Stimulated activated CD8-positive, alpha-beta memory T cell treated with anti-CD3 and anti-CD28 coated beads, Interleukin-12 subunit alpha, Interleukin-12 subunit beta, amount 100 ng/mL, for 24 hours (primary cell): ENCODE results near the gene MZT1.
"Not testable (repeated sequence)": the region's sequence is repeated elsewhere in the genome, so short reads cannot be mapped to it uniquely, and the experiment has no call there.

Experiments used
- DNase-seq: peaks from one replicate; pipeline ENCODE4 v3.0.0-alpha.2; 2020; ENCODE audit errors: extremely low read depth

Gene MZT1, protein sequence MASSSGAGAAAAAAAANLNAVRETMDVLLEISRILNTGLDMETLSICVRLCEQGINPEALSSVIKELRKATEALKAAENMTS

DNA sequence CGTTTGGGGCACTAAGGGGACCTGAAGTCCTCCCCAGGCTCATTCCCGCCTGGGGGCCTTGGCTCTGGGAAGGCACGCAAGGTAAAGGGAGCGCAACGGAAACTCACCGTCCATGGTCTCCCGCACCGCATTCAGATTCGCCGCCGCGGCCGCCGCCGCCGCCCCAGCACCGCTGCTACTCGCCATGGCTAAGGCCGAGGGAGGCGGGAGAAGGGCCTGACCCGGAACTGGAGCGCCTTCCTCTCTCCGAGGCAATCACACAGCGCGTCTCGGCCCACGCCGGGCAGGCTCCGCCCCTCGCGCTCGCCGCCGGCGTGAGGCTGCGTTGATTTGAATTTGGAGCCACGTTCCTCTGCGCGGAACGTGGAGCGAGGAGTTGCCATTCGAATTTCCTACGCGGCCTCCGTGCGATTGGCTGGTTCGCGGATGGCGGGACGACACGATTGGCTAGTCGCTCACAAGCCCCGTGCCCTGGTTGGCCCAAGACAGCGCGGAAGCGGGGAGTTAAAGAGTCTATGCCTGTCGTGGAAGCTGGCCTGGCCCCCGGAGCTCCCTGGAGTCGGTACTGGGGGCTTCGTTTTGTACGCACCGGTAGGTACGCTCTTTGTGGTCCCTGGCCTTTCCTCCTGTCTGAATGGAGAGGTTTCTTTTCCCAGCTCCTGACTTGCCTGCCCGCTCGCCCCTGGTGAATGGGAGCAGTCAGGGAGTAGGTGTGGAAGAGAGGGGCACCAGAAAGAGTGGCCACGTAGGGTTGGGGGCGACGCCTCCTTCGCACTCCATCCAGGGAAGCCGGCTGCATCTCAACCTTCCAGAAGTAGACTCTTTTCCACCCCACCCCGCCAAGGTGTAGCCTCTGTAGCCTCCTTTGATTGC lies at the start of gene MZT1, which contains the start of gene BORA:
Gene MZT1, minus strand, starts transcription at position 213 of the 873 bp plus-strand sequence. Its CDS starts 27 bp downstream, at position 186.
Gene BORA, plus strand, starts transcription at position 507 of the 873 bp plus-strand sequence. CDS start 1,018 bp downstream, outside the sequence.
- DNase-seq: peak; percentile 78

DNA sequence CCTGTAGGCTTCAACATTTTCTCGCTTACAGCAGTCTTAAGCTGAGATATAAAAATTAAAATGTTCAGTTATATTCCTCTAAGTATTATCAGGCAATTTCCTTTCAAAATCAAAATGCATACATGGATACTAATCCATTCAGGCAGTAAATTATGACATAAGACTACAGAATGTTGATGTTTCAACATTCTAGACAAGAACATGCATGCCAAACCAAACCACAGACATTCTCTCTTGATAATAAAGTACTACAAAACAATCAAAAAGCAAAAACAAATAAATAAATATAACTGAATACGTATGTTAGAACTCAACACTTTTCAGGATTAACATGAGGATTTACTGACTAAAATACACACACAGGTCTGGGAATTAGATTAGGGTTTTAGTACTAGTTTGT lies 46.6 kb upstream of the MZT1 start:
- DNase-seq: no peak

DNA sequence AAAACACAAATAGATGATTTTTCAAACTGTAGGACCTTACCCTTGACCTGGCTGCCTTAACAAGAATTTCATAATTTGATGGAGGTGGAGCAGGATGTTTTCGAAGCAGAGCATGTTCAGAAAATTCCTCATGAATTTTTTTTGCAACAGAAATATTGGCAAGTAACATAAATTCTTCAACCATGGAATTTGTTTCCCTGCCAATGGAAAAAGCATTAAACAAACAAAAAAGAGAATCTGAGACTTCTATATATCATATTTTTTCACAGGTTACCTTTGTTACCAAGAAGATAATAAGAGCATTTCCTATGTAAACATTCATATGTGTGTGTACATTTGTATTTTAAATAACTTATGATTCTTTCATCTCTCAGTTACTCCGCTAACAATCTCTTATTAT lies 36.0 kb upstream of the MZT1 start:
- DNase-seq: no peak

DNA sequence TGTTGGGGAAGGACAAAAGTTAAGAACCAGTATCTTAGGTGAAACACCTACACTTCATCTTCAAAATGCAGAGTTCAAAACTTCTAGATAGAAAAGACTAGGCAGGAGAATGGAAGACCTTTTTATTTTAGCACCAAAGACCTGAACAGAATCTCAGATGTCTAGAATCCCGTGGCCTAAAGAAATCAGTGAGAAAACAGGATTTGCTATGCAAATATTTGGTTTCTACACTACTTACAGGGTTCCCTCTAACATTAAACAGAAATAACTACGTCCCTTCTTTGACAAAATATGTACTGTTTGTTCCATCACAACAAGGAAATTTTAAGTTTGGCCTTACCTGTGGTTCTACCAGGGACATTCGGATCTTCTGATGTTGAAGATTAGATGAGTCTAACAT lies 32.8 kb upstream of the MZT1 start:
- DNase-seq: no peak

DNA sequence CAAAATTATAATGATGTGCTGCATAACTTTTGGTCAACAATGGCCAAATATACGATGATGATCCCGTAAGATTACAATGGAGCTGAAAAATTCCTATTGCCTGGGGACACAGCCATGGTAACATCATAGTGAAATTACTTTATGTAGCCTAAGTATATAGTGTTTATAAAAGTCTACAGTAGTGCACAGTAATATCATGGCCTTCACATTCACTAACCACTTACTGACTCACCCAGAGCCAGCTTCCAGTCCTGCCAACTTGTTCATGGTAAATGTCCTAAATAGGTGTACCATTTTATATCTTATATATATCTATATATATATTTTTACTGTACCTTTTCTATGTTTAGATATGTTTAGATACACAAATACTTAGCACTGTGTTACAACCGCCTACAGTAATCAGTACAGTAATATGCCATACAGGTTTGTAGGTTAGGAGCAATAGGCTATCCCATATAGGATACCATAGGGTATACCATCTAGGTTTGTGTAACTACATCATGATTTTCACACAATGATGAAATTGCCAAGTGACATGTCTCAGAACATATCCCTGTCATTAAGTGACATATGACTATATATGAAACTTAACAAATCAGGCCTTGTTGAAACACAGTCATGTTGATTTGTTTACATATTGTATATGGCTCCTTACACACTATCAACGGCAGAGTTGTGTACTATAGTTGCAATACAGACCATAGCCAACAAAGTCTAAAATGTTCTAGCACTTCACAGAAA lies 30.5 kb upstream of the MZT1 start:
- DNase-seq: no peak

DNA sequence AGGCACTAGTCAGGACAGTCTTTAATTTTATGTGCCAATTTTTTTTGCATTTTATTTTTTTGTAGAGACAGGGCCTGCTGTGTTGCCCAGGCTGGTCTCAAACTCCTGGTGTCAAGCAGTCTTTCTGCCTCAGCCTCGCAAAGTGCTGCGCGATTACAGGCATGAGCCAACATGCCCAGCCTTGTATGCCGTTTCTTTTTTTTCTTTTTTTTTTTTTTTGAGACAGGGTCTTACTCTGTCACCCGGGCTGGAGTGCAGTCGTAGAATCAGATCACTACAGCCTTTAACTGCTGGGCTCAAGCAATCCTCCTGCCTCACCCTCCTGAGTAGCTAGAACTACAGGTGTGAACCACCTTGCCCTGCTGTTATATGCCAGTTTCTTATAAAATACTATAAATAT lies 26.7 kb upstream of the MZT1 start:
- DNase-seq: no peak

DNA sequence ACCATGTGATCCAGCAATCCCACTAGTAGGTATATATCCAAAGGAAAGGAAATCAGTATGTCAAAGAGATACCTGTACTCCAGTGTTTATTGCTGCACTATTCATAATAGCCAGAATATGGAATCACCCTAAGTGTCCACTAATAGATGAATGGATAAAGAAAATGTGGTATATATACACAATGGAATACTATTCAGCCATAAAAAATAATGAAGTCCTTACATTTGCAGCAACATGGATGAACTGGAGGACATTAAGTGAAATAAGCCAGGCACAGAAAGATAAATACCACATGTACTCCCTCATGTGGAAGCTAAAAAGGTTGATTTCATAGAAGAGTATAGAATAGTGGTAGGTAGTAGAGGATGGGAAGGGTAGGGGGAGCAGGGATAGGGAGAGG lies 23.8 kb upstream of the MZT1 start:
- no peak for DNase-seq

DNA sequence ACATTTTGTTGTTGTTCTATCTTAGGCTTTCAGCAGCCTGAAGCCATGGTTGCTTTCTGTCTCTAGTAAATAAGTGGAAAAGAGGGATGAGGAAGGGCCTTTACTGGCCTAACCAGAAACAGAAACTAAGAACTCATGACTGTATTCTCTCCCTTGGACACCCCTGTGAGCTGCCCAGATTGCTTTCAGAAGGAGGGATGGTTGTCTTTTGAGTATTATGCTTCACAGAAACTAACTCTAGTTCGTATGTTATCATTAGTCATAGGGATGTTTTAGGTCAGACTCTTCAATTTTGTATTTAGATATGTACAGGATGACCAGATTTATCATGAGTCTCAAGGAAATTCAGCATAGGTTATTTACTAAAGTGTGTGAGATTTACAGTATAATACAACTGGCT lies 17.8 kb upstream of the MZT1 start:
- DNase-seq: no peak

DNA sequence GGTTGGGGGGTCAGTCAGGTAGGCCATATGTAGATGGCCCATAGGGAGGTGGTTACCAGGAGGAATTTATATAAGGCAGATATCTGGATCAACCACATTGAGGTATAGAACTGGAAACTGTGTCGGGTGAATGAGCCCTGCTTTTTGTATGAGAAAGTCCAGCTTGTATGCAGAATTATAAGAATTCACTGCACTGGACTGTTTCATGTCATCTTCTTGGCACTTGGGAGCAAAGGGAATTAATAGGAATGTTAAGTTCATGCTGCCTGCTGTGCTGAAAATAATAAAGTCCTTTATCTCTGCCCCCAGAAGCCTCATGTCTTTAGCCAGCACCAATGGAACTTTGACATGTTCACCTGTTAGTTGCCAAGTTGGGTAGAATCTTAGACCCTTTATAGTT lies 12.6 kb upstream of the MZT1 start:
- no peak for DNase-seq

DNA sequence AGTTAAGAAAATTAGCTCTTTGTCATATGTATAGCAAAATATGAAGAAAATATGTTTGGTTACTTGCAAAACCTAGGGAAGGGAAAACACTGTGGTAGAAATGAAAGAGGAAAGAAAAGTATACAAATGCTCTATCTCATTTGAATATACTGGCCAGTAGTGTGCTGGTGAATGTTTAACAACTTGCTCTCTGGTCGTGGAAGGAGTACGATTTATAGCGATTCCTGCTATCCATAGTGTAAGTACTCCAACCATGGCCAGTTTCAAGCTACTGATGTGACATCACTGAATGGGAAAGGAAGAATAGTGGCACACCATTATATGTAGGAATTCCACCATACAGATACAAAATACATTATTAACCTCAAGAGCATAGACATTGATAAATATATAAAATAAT lies 9.6 kb upstream of the MZT1 start:
- DNase-seq: no peak

DNA sequence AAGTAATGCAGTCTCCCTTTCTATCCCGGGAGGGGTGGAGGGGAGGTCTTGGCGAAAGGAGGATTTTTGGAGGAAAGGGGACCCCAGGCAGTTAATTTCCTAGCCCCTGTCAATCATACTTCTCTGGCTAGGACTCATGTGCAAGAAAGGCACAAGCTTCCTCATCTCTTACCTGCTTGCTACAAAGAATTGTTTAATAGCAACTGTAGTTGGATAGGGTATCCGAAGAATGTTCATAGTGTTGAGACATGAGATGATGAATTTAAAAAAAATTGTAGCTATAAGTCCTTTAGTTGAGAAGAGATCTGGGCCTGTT lies 819 bp upstream of the MZT1 start:
- no peak for DNase-seq

DNA sequence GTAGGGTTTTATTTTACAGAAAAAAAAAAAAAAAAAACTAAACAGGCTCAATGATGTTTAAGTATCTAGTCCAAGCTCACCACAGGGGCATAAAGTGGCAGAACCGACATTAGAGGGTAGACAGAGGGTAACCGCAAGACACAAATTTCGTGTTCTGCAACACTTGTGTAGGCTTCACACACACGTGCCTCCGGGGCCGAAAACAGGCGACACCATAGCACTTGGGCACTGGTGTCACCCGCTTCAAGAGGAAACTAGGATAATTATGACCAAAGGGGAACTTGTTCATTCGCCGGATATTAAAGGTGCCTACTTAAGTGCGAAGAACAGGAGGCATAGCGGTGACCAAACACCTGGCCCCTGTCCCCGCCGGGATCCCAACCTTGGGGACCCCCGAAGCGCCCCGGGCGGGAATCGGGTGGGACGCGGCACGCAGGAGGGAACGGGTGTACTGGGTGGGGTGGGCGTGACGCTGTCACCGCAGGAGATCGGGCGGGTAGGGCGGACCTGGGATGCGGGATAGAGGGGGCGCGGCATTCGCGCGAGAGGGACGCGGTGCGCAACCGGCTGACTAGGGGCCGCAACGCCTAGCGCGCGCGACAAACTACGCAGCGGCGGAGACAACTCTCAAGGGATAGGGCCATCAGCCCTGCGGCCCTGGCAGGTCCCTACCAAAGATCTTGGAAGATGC lies 558 bp downstream of the MZT1 start:
- no peak for DNase-seq

DNA sequence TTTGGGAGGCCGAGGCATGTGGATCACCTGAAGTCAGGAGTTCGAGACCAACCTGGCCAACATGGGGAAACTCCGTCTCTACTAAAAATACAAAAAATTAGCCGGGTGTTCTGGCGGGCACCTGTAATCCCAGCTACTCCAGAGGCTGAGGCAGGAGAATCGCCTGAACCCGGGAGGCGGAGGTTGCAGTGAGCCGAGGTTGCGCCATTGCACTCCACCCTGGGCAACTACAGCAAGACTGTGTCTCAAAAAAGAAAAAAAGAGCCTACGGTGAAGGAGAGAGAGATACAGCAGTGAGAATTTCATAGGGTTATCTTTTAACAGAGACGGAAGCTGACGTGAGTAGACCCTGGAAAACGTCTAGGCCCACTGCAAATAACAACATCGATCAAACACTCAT lies 1.2 kb downstream of the MZT1 start:
- DNase-seq: not testable (repeated sequence)

DNA sequence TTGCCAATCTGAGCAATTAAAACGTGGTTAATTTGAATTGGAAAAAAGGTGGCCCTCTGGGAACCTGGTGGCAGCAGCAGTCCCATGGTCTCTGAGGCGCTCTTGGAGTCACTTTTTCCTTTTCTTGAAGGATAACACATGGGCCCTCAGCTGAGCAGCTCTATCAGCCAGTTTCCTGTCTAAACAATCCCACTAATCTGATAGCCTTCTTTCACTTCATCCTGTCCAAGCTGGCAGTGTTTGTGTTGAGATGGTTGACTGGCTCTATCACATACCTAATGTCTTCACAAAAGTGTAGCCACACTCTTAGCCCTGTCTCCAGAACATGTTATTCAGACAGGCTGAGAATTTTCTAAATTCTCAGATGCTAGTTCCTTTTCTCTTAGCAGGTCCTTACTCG lies 10.7 kb downstream of the MZT1 start:
- DNase-seq: no peak

DNA sequence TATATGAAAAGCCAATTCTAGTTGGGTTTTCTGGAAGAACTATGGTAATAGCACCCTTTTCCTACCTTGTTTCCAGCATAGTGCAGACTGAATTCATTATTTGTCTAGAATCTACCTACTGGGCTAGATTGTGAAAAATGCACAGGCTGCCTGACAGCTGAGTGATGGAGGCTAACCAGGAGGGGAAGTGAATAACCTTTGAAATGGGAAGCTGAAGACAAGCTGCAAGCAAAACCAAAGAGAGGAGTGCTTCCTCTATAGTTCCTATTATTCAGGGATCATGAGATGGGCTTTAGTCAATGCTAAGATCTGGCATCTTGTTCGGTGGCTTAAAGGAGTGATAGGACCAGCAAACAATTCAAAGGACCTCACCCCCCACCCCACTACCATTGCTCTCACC lies 26.9 kb downstream of the MZT1 start:
- no peak for DNase-seq

DNA sequence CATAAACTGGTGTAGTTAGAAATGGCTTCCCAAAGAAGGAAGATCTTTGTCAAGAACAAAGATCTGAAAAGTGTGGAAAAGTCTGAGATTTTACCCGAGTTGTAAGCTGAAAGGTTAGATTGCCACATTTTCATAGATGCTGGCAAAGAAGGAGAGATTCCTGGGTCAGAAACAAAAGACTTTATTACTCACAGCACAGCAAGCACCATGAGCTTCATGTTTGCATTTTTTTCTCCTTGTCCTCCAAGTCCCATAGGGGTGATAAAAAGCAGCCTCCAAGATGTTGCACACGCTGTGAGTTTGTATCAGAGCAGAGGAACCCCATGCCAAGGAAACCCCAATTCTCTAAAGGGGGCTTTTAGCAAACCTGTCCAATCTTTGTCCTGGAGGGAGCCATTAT lies 29.3 kb downstream of the MZT1 start:
- DNase-seq: no peak

DNA sequence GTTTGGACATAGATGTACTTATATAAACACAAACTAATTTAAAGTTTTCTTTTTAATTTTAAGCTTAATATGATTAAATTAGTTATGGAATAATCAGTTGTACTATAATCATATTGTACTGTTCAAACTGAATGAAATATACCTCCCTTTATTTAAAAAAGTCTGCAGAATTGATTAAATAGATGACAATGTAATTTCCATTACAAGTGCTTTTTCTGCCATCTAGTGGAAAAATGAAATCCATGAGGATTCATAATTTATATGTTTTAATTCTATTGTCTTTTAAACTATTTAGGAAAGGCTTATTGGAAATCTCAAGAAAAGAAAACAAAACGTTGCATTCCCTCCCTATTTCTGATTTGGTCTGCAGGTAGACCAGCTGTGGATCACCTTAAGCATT lies 30.9 kb downstream of the MZT1 start:
- no peak for DNase-seq

DNA sequence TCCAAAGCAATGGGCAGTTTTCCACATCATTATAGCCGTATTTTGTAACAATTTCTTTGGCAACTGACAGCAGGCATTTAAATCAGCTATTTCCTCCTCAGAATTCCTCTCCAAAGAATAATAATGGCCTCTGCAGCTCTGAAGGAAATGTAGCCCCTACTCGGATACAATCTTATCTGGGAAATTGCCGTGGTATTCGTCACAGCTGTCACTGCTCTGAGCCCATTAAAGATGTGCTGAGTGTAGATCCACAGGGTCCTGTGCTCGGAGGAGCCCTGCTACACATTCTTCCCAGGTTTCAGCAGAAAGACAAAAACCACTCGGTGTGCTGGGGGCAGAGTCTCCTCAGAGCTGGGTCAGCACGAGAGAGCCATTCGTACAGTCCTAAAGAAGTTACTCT lies 33.1 kb downstream of the MZT1 start:
- no peak for DNase-seq

DNA sequence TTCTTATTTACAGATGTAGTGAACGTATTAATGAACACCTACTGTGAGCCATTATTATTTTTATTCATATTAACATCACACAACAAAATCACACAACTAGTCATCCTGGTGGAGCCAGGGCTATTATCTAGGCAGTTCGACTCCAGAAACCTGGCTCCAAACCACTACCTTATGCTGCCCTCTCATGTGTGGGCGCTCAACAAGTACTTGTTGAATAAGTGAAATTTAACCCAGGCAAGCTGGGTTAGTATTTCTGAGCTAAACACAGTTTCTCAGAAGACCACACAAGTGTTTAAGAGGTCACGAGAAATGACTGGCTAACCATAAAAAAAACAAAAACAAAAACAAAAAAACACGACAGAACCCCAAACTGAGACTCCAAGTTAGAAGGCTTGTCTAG lies 33.6 kb downstream of the MZT1 start:
- DNase-seq: no peak

DNA sequence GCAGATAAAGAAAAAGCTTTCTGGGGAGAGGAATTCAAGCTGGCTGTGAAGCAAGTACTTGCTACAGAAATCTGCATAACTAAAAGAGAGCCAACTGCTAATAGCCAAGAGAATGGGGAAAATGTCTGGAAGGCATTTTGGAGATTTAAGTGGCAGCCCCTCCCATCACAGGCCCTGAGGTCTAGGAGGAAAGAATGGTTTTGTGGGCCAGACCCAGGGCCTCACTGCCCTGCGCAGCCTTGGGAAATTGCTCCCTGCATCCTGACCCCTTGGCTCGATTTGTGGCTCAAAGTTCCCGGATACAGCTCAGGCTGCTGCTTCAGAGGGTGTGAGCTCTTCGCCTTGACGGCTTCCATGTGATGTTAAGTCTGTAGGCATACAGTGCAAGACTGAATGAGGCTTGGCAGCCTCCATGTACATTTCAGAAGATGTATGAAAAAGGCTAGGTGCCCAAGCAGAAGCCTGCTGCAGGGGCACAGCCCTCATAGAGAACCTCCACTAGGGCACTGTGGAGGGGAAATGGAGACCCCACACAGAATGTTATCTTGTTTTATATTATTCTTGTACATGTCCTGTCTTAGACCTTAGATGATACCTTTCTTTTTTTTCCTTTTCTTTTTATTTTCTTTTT lies 34.4 kb downstream of the MZT1 start:
- DNase-seq: no peak

DNA sequence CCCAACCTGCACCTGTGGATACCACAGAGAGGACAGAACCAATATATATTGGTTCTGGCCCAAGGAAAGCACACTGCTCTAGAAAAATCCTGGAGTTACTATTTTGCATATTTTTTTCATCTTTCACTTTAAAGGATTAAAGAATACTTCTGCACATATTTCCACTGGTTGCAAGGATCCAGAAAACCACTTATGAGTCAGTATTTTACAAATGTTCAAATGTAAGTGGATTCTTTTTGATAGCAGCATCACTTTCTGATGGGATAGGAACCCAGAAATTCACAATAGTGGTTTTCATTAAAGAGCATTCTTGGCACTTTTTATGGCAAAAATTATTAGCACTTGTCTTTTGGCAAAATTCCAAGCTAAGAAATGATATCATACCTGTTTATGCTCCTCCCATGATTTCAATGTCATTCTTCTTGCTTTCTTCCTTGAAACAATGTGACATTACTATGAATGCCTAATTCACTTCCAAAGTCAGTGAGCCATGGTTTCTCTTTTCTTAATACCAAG lies 38.2 kb downstream of the MZT1 start:
- DNase-seq: no peak

DNA sequence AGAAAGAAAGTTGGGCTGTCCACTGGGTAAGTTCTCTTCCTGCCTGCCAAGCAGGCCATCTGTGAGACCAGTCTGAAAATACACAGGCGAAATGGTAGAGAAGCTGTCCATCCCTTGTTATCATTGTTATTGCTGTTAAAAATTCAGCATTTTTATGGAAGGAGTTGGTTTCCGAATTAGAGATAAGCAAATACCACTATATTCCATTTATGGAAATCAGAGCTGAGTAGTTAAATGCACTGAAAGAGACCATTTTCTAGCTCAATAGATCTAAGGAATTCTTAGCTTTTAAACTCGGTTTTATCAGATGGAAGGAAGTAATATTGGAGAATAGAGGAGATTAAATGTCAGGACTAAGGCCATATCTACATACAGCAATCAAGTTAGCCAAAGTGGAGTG lies 40.7 kb downstream of the MZT1 start:
- no peak for DNase-seq
